ENCODE results near the gene PICK1.
"Not testable (repeated sequence)": the region's sequence is repeated elsewhere in the genome, so short reads cannot be mapped to it uniquely, and the experiment has no call there.

Gene PICK1

DNA sequence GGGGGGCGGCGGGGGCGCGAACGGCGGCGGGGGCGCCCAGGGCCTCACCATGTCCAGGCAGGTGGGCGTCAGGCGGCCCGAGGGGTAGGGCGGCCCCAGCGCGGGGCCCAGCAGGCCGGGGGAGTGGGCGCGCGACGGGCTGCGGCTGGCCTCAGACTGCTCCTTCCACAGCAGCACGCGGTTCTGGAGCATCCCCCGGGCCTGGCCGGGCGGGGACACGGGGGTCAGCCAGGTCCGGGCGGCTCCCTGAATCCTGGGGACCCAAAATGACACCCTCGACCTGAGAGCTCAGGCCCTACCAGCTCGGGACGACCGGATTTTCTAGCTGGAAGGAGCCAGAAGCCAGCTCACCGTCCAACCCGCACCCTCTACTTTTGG lies 32.3 kb downstream of the PICK1 start:
- DNase-seq: no peak

DNA sequence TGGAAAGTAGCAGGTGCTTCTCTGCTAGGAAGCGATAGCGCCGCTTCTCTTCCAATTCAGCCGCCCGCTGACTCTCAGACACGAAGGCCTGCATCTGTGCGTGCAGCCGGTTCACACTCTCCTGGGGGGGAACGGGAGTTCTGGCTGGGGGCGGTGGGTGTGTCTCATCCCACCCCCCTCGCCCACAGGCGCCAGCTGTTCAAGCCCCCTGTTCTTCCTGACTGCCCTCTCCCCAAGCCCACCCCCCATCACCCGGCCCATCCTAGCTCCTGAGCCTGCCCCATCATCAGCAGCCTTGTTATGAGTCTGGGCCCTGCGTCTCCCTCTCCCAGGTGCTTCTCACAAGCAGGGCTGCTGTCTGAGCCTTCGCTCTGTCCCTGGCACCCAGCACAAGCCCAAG lies 39.9 kb downstream of the PICK1 start:
- no peak for DNase-seq

DNA sequence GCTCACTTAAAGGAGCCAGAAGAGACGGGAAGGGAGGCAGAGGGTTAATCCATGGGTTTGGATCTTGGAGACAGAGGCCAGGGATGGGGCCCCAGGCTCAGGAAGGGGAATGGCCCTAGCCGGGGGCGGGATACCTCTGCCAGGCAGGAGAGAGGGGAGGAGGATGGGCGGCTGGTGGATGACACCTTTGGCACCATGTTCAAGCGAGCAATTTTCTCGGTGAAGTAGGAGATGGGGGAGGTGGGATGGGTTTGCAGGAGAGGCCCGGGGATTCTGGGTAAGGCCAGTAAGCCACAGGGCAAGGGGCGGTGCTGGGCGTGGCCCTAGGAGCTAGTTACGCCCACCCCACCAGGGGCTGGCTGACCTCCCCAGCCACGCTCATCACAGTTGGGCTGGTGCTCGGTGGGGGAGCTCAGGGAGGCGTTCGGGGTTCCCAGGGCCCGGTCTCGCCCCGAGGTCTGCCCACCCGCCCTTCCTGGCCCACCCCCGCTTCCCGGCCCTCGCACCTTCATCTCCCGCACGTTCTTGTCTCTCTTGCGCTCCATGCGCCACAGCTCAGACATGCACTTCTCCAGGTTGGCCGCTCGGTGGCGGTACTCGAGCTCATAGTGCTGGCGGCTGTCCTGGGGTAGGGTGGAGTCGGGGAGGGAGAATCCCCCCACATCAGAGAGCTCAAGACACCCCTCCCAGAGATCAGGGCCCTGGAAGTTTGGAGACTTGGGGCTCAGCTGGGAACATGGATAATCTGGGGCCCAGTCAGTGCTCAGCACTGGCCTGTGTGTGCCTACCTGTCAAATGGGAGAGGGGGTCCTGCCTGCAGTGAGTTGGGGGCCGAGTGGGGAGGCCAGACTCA lies 40.6 kb downstream of the PICK1 start:
- DNase-seq: no peak

DNA sequence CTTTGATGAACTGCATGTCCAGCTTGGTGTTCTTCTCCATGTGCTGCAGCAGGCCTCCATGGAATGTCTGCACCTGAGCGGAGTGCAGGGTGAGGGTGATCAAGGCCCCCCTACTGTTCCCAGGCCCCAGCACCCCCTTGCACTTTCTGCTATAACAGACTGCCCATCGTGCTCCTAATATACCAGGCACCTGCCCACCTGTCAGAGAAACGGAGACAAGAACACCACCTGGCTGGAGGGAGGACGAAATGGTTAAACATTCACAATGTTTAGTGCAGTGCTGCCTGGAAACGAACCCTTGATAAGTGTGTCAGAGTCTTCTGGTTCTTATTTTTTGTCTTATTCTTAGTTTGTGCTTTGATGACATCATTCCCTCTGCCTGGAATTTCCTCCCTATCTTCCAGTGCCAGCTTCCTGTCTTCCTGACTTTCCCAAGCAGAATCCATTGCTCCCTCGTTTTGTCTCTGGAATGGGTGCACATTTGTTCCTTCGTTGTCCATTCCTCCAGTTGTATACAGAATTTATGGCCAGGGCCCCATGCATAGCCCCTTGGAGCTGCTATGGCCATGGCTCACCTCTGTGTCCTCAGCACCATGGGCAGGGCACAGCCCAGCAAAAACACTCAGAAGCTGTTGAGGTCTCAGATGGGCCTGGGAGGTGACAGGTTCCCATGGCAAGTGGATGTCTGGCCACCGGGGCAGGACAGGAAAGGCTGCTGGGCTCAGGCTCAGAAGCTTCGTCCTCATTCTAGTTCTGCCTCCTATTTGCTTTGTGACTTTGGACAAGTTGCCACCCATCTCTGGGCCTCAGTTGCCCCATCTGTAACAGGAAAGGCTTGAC lies 41.4 kb downstream of the PICK1 start:
- no peak for DNase-seq

DNA sequence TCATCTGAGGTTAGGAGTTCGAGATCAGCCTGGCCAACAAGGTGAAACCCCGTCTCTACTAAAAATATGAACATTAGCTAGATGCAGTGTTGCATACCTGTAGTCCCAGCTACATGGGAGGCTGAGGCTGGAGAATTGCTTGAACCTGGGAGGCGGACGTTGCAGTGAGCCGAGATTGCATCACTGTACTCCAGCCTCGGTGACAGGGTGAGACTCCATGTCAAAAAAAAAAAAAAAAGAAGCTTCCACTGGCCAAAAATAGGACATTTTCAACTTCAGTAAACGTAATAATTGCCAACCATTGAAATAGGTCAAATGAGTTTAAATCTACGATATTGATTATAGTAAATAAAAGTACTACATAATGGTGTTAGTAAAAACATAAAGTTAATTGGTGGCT lies 46.4 kb downstream of the PICK1 start:
- DNase-seq: no peak

DNA sequence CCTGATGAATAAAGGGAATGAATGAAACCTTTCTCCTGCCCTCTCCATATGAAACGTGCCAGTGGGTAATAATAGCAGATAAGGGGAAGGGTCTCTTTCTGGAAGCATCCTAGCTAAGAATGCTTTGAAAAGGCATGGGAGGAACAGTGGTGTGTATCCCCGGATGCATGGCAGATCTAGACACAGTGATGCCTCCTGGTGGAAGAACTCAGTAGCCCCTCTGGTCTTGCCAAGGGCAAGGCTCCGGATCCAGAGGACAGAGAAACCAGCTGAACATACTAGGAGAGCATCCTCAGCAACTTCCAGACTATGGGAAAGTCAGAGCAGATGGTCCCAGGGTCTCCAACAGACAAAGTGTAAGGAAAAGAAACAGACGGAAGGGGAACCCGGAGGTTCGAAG lies 46.9 kb downstream of the PICK1 start:
- no peak for DNase-seq

DNA sequence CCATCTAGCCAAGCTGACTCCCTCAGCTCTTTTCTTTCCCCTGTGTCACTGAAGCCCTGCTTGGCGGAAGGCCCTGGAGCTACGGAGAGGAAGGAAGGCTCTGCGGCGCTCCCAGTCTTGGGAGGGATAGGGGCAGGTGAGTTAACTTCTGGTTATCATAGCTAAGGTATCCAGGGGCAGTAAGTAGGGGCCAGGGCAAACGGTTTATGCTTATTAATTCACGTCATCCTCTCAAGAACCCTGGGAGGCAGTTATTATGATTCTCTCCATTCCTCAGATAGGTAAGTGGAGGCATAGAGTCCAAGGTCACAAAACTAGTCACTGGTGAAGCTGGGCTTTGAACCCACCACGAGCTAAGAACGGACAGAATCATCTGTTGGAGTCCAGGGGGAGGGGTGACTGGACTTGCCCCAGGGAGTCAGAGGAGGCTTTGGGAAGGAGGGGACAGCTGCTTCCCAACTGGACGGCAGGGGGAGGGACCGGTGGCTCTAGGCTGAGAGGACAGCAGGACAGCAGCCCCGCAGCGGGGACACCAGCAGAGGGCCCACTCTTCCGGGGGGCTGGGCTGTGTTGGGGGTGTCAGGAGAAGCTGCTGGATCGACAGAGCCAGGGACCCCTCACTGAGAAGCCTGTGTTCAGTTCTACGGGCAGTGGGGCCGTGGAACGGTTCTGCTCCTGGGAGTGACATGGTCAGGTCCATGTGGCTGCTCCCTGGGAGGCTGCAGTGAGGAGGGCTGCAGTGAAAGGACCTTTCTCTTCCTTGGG lies 49.8 kb downstream of the PICK1 start:
- DNase-seq: no peak

DNA sequence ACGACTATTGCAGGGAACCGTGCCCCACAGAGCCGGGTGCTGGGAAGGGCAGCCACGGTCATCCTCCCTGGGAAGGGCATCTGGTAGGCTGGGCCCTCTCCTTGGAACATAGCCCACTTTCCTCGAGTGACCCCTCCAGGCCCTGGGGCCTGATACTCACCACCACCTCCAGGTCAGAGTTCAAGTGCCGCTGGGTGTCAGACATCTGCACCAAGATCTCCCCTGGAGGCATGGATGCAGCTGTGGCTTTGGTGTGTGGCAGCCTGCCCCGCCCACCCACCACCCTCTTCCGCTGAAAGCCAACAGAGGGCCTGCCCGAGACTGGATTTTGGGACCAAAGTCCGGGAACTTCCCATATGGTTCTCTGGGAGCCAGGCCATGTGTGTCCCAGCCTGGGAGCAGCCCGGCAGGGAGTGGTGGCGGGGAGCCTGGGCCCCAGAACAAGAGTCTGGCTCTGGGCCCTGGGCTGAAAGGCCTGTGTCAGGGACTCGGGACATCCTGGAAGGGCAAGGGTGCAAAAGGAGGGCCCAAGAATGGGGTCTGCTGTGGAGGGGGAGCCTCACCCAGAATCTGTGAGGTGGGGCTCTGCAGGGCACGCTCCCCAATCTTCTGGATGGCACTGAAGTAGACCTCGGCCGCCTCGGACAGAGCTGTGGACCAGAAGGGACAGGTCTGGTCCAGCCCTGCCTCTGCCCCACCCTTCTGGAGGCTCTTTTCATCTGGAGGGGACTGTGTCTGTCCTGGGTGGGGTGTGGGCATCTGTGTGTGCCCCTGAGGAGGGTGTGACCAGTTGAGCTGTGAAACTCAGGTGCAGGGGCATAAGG lies 50.7 kb downstream of the PICK1 start:
- DNase-seq: no peak

DNA sequence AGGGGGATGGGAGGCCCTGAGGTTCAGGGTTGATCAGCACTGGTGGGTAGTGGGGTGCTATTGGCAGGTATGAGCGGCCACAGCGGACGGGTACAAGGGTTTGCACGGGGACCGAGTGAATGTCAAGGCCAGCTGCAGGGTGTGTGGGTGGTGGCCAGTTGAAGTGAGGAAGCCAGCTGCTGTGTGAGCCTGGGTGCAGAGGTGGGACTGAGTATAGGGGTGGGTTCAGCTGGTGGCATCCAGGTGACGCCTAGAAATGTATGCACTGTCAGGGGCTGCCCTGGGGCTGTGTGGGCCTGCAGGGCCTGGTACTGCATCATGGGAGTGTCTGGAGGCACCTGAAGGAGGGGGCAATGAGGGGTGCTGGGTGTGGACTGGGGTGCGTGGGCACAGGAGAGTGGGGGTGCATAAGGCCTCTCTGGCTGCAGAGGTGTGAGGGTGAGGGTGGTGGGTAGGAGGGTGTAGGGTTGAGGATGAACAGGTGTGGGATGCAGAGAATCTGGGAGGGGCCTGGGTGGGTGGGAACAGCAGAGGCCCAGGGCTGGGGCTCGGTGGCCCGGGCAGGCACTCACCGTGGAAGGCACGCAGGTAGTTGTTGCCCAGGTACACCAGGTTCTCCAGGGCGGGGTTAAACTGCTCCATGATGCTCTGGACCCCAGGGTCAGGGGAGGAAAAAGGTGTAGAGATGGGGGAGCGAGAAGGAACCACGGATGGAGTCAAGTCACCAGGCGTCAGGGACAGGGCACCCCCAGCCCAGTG lies 51.5 kb downstream of the PICK1 start:
- no peak for DNase-seq

DNA sequence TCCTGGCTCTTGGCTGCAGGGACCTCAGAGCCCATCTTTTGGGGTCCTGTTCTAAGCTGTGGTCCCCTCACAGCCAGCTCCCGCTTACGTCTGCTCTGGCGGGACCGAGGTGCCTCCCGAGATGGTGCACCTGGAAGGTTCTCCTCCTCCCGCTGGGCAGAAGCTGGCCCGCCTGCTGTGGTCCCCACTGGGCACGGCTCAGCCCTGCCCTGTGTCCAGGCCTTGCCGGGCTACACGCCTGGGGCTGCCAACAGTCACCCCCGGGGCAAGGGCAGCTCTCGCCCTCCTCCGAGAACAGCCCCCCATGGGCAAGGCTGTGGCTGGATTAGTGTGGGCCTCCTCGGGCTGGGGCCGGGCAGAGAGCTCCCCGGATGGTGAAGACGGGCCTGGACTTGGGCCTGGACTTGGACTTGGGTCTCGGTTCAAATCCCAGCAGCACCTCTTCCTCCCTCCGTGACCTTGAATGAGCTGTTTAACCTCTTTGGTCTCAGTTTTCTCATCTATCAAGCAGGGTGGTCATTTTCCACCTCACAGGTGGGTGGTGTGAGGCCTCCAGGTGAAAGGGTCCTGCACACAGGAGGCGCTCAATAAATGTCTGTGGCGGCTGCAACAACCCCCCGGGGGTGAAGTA lies 52.3 kb downstream of the PICK1 start:
- no peak for DNase-seq

DNA sequence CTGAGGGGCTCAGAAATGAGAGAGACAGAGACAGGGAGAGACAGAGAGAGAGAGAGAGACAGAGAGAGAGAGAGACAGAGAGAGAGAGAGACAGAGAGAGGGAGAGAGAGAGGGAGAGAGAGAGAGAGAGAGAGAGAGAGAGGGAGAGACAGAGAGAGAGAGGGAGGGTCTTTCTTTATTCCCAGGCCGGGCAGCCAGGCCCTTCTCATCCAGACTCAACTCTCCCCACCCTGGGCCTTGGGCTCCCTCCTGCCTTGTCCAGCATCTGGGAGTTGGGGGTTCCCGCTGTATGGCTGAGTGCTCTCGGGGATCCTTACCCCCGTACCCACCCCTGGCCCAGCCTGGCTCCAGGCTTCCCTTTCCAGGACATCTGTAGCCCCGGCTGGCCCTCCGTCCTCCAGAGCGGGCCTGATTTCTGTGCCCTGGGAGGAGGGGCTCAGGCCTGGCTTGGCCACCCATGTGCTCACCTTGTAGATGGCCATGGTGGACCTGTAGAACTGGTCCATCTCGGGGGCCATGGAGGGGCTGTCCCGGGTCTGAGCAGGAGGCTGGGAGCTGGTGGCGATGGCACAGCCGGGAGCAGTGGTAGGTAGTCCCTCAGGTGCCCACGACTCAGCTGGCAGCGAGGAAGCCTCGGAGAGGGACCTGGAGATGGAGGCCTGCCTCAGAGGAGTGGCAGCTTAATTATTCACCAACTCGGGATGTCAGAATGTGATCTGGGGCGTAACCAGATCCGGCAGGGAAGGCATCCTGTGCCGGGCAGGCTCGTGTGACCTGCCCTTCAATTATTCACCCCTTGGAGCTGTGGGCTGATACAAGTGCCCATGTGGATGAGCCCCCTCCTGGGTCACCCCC lies 53.0 kb downstream of the PICK1 start, which contains the start of gene BAIAP2L2:
Gene BAIAP2L2 (minus strand): TSS at position 677 of the 855 bp plus-strand sequence. CDS start 159 bp downstream, at position 518.
- DNase-seq: no peak

DNA sequence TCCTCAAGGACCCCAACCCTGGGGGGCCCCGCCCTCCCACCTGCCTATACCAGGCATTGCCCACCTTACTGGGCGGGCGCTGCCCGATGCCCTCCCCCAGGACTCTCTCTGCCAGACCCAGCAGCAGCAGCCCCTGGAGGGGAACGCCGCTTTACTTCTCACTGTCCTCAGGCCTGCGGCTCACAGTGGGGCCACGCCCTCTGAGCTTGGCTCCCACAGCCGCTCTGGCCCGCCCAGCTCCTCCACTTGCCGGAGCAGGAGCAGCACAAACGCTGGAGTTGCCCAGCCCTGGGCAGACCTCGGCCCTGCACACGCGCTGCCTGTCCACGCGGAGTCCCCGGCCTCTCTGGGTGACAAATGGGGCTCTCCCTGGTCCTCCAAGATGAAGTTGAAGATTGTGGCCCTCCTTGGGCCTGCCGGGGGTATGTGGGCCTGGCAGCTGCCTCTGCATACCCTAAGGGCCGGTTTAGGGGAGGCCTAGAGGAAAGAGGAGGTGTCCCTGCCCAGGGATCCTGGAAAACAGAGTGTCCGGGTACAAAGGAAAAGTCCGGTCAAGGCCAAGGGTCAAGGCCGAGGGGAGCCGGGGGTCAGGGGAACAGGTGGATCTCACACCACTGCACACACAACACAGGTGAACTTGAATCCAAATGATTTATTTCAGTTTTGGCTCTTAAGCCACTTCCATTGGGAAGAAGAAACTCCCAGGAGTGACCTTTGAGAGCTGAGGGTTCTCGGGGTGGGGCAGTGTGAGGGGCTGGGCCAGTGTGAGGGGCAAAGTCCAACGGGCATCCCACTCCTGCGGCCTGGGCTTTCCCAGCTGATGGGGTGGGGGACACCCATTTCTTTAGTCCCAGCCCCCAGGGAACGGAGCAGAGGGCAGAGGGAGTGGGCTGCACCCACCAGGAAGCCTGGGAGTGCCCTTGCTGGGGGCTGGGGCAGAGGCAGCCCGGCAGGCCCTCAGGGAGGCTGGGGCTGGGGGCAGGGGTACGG lies 54.0 kb downstream of the PICK1 start:
- no peak for DNase-seq

DNA sequence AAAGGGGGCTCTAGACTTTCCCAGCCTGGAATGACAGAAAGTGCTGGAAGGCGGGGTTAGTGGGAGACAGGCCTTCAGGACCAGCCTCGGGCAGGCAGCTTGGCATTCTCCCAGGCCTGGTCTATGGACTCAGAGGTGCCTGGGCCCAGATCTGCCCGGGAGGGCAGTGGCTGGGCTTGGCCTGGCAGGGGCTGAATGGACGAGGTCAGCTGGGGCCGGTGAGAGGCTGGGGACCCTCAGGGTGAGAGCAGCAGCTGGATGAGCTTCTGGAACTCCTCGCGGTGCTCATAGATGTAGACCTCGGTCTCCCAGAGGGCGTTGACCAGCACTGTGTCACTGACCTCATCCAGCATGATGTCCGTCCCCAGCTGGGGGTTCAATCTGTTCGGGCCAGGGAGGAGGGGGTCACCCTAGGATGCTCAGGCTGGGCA lies 54.7 kb downstream of the PICK1 start:
- DNase-seq: no peak

DNA sequence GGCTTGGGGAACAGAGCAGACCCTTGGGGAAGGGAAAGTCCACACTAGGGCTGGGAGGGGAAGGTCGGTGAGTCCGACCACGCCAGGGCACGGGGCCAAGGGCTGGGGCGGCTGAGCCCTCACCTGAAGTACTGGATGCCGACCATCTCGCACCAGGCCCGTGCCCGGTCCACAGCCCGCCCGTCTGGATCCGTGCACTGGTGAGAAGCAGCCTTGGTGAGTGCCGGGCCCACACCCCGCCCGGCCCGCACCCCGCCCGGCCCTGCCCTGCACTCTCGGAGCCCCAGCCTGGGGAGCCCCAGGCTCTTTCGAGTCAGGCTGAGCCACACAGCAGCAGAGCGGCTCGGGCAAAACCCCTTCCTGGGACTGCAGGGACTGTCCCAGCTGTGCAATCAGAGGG lies 55.2 kb downstream of the PICK1 start:
- DNase-seq: no peak

DNA sequence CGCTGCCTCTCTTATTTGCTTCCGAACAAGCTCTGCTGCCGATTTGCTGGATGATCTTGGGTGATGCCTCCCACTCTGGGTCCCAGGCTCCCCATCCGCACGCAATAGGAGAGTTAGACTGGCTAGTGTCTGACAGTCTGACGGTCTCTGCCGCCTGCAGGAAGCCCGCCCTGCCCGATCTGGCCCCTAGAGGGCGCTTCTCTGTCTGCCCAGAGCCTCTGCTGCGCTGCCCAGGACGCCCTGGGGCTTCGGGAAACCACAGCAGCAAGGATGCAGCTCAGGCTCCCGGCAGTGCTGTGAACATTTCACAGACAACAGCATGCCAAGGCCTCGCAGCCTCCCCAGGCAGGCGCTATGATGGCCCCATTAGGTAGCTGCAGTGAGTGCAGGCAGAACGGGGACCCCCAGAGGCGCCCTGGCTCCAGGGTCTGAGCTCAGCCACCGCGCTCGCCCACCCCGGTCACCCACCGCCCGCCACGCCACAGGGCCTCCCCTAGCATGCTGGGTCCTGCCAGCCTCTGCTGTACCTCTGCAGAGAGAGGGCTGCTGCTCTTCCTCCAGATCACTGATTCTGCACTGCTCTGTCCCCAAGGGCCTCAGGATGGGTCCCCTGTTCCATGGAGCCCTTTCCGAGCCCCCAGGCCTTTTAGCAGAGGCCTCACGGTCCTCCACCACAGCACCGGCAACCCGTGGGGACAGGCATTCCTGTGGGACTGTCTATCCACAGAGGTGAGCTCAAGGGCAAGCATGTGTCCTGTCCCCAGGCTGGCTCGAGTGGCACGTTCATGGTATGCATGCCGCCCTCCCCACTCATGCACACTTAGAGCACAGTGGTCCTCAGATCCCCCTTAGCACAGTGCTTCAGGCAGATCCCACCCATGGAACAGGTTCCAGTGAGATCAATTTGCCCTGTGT lies 57.5 kb downstream of the PICK1 start:
- DNase-seq: peak; percentile 55 to 75

DNA sequence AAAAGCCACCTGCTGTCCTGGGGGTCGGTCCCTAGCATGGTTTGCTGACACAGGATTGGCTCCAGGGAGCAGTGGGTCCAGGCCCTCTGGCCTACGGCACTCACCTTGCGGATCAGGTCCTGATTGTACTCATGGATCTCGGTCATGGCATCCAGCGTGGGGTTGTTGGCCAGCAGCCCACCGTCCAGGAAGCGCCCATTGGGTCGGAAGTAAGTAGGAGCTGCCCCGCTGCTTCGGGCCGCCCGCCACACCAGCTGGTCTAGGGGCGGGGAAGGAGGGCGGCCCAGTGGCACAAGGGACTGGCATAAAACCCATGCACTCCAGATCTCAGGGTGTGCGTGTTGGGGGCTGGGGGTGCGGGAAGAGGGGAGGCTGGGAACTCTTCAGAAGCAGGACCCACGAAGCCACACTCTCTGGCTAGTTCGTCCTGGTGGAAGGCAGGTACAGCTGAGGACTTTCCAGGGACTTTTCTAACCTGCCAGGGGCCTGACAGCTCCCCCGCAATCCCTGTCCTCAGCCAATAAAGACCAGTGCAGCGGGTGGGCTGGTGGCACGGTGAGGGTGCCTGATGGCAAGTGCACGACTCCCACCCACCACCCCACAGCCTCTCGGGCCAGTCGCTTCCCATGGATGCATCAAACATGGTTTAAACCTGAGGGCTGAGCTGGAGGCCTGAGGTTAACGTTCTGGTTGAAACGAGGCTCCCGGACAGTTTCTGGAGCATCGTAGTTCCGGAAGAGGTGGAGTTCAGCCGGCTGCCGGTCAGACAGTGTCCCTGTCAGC lies 58.4 kb downstream of the PICK1 start:
- DNase-seq: no peak

DNA sequence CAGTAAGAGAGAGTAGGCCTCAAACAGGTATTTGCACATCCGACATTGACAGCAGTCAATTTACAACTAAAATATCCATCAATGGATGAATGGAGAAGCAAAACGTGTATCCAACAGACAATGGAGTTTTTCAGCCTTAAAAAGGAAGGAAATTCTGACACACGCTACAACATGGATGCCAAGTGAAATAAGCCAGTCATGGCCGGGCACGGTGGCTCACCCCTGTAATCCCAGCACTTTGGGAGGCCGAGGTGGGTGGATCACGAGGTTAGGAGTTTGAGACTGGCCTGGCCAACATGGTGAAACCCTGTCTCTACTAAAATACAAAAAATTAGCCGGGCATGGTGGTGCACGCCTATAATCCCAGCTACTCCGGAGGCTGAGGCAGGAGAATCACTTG lies 60.4 kb downstream of the PICK1 start:
- DNase-seq: not testable (repeated sequence)
